HEK293 (cell line): ENCODE measurements around the gene MID2.
"Not testable (repeated sequence)": the region's sequence is repeated elsewhere in the genome, so short reads cannot be mapped to it uniquely, and the experiment has no call there.

ENCODE experiments used
- CTCF ChIA-PET: fragments of 350-600 bp; formaldehyde crosslinking; extraction: SDS; loops from one replicate; lab custom pipeline; 2021; ENCODE audit warnings: antibody characterized with exemption; lab: Yijun Ruan, JAX
- POLR2A ChIA-PET: fragments of 300-600 bp; formaldehyde crosslinking; extraction: SDS; loops from one replicate; lab custom pipeline; 2020; ENCODE audit warnings: antibody characterized with exemption, inconsistent platforms; lab: Yijun Ruan, JAX
- H3K27ac ChIP-seq: fragments of 200-500 bp; sonication (Bioruptor generic); 2 replicates; pipeline ENCODE4 v1.5.1; 2014; ENCODE audit warnings: low read depth, low read length, control low read depth, inconsistent platforms; ENCODE audit errors: extremely low read depth
- H3K36me3 ChIP-seq, 2 experiments: fragments of 200-500 bp in 1 of 2; sonication (Bioruptor generic) in 1 of 2; 1 replicate in 1 of 2; 2 replicates in 1 of 2; pipeline ENCODE4 v1.5.1; 2014 to 2017; ENCODE audit warnings: inconsistent platforms in 2 of 2, low read length in 2 of 2; ENCODE audit not compliant: control insufficient read depth in 2 of 2, insufficient read depth in 1 of 2
- H3K4me1 ChIP-seq: fragments of 200-500 bp; sonication (Bioruptor generic); 2 replicates; pipeline ENCODE4 v1.5.1; 2014; ENCODE audit warnings: mild to moderate bottlenecking, low read length, inconsistent platforms; ENCODE audit not compliant: control insufficient read depth, insufficient read depth
- H3K4me3 ChIP-seq: 2 replicates; pipeline ENCODE4 v1.5.1; 2011; ENCODE audit warnings: low read depth, mild to moderate bottlenecking, control low read depth, low read length, moderate library complexity
- H3K9me3 ChIP-seq: fragments of 200-500 bp; sonication (Bioruptor generic); 2 replicates; pipeline ENCODE4 v1.5.1; 2014; ENCODE audit warnings: low read depth, low read length, inconsistent platforms; ENCODE audit not compliant: control insufficient read depth, insufficient read depth
- ZBTB1 ChIP-seq: fragments of 450-650 bp; formaldehyde crosslinking; IDR thresholded peaks from 2 replicates; pipeline ENCODE4 v1.5.1; 2016; ENCODE audit warnings: missing biosample characterization, missing genetic modification characterization
- ZBTB7A ChIP-seq: fragments of 450-650 bp; formaldehyde crosslinking; IDR thresholded peaks from 2 replicates; pipeline ENCODE4 v1.5.1; 2016; ENCODE audit warnings: low read depth, missing biosample characterization, missing genetic modification characterization
- ZFP69B ChIP-seq: fragments of 450-650 bp; formaldehyde crosslinking; IDR thresholded peaks from 2 replicates; pipeline ENCODE4 v1.5.1; 2016; ENCODE audit warnings: missing biosample characterization, missing genetic modification characterization
- ZNF174 ChIP-seq: fragments of 450-650 bp; formaldehyde crosslinking; IDR thresholded peaks from 2 replicates; pipeline ENCODE4 v1.5.0; 2017; ENCODE audit warnings: missing biosample characterization, mild to moderate bottlenecking, missing genetic modification characterization
- ZNF175 ChIP-seq: fragments of 450-650 bp; formaldehyde crosslinking; IDR thresholded peaks from 2 replicates; pipeline ENCODE4 v1.5.1; 2016; ENCODE audit warnings: missing biosample characterization, missing genetic modification characterization
- ZNF2 ChIP-seq: fragments of 450-650 bp; formaldehyde crosslinking; IDR thresholded peaks from 2 replicates; pipeline ENCODE4 v1.5.1; 2016; ENCODE audit warnings: missing biosample characterization, missing genetic modification characterization
- ZNF473 ChIP-seq: fragments of 450-650 bp; formaldehyde crosslinking; IDR thresholded peaks from 2 replicates; pipeline ENCODE4 v1.5.1; 2017; ENCODE audit warnings: missing biosample characterization, missing genetic modification characterization
- ZNF521 ChIP-seq: fragments of 450-650 bp; formaldehyde crosslinking; IDR thresholded peaks from 2 replicates; pipeline ENCODE4 v1.5.1; 2017; ENCODE audit warnings: missing biosample characterization, mild to moderate bottlenecking, missing genetic modification characterization
- ZNF548 ChIP-seq: fragments of 450-650 bp; formaldehyde crosslinking; IDR thresholded peaks from 2 replicates; pipeline ENCODE4 v1.5.1; 2016; ENCODE audit warnings: missing biosample characterization, missing genetic modification characterization
- ZNF561 ChIP-seq: fragments of 450-650 bp; IDR thresholded peaks from 2 replicates; pipeline ENCODE4 v1.5.1; 2018; ENCODE audit warnings: missing biosample characterization, missing genetic modification characterization, borderline replicate concordance
- ZNF623 ChIP-seq: fragments of 450-650 bp; formaldehyde crosslinking; IDR thresholded peaks from 2 replicates; pipeline ENCODE4 v1.5.1; 2016; ENCODE audit warnings: missing biosample characterization, missing genetic modification characterization
- ZNF658 ChIP-seq: fragments of 450-650 bp; formaldehyde crosslinking; IDR thresholded peaks from 2 replicates; pipeline ENCODE4; 2016; ENCODE audit warnings: missing biosample characterization, missing genetic modification characterization
- ZNF664 ChIP-seq: fragments of 450-650 bp; formaldehyde crosslinking; IDR thresholded peaks from 2 replicates; pipeline ENCODE4 v1.5.1; 2016; ENCODE audit warnings: missing biosample characterization, missing genetic modification characterization
- ZXDB ChIP-seq: fragments of 450-650 bp; formaldehyde crosslinking; IDR thresholded peaks from 2 replicates; pipeline ENCODE4 v1.5.1; 2016; ENCODE audit warnings: missing biosample characterization, missing genetic modification characterization
- TF ChIP-seq, protein P1 (sequence below): fragments of 450-650 bp; formaldehyde crosslinking; IDR thresholded peaks from 2 replicates; pipeline ENCODE4 v1.5.1; 2016; ENCODE audit warnings: missing biosample characterization, missing genetic modification characterization
- TF ChIP-seq, protein P2 (sequence below): fragments of 450-650 bp; formaldehyde crosslinking; IDR thresholded peaks from 2 replicates; pipeline ENCODE4 v1.5.1; 2016; ENCODE audit warnings: missing biosample characterization, missing genetic modification characterization, low read depth
- TF ChIP-seq, protein P3 (sequence below): fragments of 450-650 bp; formaldehyde crosslinking; IDR thresholded peaks from 2 replicates; pipeline ENCODE4 v1.5.1; 2016; ENCODE audit warnings: missing biosample characterization, missing genetic modification characterization
- TF ChIP-seq, protein P4 (sequence below): fragments of 450-650 bp; formaldehyde crosslinking; IDR thresholded peaks from 2 replicates; pipeline ENCODE4 v1.5.1; 2016; ENCODE audit warnings: missing biosample characterization, missing genetic modification characterization
- TF ChIP-seq, protein P5 (sequence below): fragments of 450-650 bp; formaldehyde crosslinking; IDR thresholded peaks from 2 replicates; pipeline ENCODE4 v1.5.1; 2016; ENCODE audit warnings: missing biosample characterization, missing genetic modification characterization
- TF ChIP-seq, protein P6 (sequence below): fragments of 450-650 bp; formaldehyde crosslinking; IDR thresholded peaks from 2 replicates; pipeline ENCODE4 v1.5.1; 2016; ENCODE audit warnings: missing biosample characterization, missing genetic modification characterization
- TF ChIP-seq, protein P7 (sequence below): fragments of 450-650 bp; formaldehyde crosslinking; IDR thresholded peaks from 2 replicates; pipeline ENCODE4 v1.5.1; 2017; ENCODE audit warnings: missing biosample characterization, missing genetic modification characterization

MID2 gene

DNA sequence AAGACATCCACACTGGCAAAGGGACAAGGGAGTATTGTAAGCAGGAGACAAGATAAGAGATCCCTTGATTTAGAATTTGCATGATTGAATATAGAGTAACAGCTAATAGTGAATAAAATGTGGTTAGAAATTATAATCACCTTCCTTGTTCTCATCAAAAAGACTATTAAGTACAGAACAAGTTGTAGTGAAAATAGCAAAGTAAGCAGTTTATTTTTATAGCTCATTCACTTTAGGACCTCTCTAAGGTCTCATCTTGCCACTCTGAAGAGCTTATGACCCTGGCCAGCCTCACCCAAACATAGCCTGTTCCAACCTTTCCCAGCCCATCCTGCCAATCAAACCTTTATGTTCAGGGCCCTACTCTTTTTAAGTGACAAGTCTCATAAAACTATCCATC, 30.6 kb downstream of the MID2 start:
- CTCF ChIA-PET = no interaction called here
- TF ChIP-seq ZNF521 (tag by site-specific recombination) (no peak), ZNF2 (tag by site-specific recombination) (no peak), ZNF664 (tag by site-specific recombination) (no peak), ZFP69B (tag by site-specific recombination) (no peak), ZNF174 (tag by site-specific recombination) (no peak), ZNF623 (tag by site-specific recombination) (no peak)
- TF ChIP-seq, protein P1, sequence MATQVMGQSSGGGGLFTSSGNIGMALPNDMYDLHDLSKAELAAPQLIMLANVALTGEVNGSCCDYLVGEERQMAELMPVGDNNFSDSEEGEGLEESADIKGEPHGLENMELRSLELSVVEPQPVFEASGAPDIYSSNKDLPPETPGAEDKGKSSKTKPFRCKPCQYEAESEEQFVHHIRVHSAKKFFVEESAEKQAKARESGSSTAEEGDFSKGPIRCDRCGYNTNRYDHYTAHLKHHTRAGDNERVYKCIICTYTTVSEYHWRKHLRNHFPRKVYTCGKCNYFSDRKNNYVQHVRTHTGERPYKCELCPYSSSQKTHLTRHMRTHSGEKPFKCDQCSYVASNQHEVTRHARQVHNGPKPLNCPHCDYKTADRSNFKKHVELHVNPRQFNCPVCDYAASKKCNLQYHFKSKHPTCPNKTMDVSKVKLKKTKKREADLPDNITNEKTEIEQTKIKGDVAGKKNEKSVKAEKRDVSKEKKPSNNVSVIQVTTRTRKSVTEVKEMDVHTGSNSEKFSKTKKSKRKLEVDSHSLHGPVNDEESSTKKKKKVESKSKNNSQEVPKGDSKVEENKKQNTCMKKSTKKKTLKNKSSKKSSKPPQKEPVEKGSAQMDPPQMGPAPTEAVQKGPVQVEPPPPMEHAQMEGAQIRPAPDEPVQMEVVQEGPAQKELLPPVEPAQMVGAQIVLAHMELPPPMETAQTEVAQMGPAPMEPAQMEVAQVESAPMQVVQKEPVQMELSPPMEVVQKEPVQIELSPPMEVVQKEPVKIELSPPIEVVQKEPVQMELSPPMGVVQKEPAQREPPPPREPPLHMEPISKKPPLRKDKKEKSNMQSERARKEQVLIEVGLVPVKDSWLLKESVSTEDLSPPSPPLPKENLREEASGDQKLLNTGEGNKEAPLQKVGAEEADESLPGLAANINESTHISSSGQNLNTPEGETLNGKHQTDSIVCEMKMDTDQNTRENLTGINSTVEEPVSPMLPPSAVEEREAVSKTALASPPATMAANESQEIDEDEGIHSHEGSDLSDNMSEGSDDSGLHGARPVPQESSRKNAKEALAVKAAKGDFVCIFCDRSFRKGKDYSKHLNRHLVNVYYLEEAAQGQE (tag by site-specific recombination) = no peak
- H3K36me3 ChIP-seq = peaks cover 0 to 12% of the 10 kb centered on the region in 2 experiments; a peak in 2 of 3 replicates
- POLR2A ChIA-PET = no interaction called here
- H3K4me1 ChIP-seq = peaks cover 3% of the 10 kb centered on the region; the same call in 1 of the 2 replicates
- no peak overlapping the region for H3K4me3 ChIP-seq
- H3K27ac ChIP-seq = no peak overlapping the region
- no peaks in the 10 kb centered on the region for H3K9me3 ChIP-seq

DNA sequence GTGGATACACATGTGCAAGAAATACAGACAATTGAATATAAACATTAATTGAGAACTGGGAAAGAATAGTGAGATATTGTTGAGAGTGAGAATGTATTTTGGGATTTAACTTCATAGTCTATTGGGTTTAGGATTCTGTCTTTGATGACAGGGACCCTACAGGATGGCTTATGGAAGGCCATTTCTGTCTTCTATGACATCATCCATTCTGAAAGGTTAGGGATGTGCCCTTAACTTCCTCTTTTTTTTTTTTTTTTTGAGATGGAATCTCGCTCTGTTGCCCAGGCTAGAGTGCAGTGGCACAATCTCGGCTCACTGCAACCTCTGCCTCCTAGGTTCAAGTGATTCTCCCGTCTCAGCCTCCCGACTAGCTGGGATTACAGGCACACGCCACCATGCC, 31.4 kb downstream of the MID2 start:
- CTCF ChIA-PET, H3K4me3 ChIP-seq, H3K4me1 ChIP-seq, H3K27ac ChIP-seq, H3K9me3 ChIP-seq, POLR2A ChIA-PET: not testable (repeated sequence)
- TF ChIP-seq, protein P2, sequence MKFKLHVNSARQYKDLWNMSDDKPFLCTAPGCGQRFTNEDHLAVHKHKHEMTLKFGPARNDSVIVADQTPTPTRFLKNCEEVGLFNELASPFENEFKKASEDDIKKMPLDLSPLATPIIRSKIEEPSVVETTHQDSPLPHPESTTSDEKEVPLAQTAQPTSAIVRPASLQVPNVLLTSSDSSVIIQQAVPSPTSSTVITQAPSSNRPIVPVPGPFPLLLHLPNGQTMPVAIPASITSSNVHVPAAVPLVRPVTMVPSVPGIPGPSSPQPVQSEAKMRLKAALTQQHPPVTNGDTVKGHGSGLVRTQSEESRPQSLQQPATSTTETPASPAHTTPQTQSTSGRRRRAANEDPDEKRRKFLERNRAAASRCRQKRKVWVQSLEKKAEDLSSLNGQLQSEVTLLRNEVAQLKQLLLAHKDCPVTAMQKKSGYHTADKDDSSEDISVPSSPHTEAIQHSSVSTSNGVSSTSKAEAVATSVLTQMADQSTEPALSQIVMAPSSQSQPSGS = peak; percentile 84
- H3K36me3 ChIP-seq = peaks cover 0 to 16% of the 10 kb centered on the region in 2 experiments; a peak in 2 of 3 replicates

DNA sequence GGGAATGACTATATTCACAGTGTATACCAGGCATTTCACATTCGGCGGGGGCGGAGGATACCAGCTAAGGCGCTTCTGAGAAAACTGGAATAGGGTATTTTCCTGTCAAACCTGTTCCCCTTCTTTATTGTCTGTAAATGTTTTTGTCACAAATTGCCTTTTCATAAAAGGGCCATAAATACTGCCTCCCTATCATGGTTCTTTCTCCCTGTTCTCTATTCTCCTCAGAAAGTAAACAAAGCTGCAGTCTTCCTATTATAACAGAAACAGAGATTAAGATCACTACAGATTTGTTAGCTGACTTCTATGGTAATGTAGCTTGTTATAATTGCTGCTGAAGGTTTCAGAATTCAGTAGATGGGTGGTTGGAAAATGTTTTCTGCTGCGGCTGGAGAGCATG, 32.2 kb downstream of the MID2 start:
- H3K9me3 ChIP-seq = no peaks in the 10 kb centered on the region
- POLR2A ChIA-PET = no interaction called here
- no peak overlapping the region for H3K27ac ChIP-seq
- H3K36me3 ChIP-seq = peaks cover 0 to 16% of the 10 kb centered on the region in 2 experiments; a peak in 2 of 3 replicates
- peaks cover 3% of the 10 kb centered on the region; the same call in 1 of the 2 replicates for H3K4me1 ChIP-seq
- no peak overlapping the region for H3K4me3 ChIP-seq
- CTCF ChIA-PET = no interaction called here
- no peak for TF ChIP-seq ZNF473 (tag by site-specific recombination)
- no peak for TF ChIP-seq ZBTB7A (tag by site-specific recombination)
- no peak for TF ChIP-seq ZNF658 (tag by site-specific recombination)
- no peak for TF ChIP-seq ZNF548 (tag by site-specific recombination)
- TF ChIP-seq, protein P3, sequence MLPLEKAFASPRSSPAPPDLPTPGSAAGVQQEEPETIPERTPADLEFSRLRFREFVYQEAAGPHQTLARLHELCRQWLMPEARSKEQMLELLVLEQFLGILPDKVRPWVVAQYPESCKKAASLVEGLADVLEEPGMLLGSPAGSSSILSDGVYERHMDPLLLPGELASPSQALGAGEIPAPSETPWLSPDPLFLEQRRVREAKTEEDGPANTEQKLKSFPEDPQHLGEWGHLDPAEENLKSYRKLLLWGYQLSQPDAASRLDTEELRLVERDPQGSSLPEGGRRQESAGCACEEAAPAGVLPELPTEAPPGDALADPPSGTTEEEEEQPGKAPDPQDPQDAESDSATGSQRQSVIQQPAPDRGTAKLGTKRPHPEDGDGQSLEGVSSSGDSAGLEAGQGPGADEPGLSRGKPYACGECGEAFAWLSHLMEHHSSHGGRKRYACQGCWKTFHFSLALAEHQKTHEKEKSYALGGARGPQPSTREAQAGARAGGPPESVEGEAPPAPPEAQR (tag by site-specific recombination) = no peak
- TF ChIP-seq ZXDB (tag by site-specific recombination) = no peak
- TF ChIP-seq, protein P4, sequence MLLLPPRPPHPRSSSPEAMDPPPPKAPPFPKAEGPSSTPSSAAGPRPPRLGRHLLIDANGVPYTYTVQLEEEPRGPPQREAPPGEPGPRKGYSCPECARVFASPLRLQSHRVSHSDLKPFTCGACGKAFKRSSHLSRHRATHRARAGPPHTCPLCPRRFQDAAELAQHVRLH (tag by site-specific recombination) = no peak
- TF ChIP-seq, protein P5, sequence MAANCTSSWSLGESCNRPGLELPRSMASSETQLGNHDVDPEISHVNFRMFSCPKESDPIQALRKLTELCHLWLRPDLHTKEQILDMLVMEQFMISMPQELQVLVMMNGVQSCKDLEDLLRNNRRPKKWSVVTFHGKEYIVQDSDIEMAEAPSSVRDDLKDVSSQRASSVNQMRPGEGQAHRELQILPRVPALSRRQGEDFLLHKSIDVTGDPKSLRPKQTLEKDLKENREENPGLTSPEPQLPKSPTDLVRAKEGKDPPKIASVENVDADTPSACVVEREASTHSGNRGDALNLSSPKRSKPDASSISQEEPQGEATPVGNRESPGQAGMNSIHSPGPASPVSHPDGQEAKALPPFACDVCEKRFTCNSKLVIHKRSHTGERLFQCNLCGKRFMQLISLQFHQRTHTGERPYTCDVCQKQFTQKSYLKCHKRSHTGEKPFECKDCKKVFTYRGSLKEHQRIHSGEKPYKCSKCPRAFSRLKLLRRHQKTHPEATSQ (tag by site-specific recombination) = no peak
- TF ChIP-seq ZNF561 = no peak
- TF ChIP-seq ZBTB1 (tag by site-specific recombination) = no peak
- TF ChIP-seq ZNF175 (tag by site-specific recombination) = no peak
- TF ChIP-seq, protein P6, sequence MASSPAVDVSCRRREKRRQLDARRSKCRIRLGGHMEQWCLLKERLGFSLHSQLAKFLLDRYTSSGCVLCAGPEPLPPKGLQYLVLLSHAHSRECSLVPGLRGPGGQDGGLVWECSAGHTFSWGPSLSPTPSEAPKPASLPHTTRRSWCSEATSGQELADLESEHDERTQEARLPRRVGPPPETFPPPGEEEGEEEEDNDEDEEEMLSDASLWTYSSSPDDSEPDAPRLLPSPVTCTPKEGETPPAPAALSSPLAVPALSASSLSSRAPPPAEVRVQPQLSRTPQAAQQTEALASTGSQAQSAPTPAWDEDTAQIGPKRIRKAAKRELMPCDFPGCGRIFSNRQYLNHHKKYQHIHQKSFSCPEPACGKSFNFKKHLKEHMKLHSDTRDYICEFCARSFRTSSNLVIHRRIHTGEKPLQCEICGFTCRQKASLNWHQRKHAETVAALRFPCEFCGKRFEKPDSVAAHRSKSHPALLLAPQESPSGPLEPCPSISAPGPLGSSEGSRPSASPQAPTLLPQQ (tag by site-specific recombination) = no peak
- TF ChIP-seq, protein P7, sequence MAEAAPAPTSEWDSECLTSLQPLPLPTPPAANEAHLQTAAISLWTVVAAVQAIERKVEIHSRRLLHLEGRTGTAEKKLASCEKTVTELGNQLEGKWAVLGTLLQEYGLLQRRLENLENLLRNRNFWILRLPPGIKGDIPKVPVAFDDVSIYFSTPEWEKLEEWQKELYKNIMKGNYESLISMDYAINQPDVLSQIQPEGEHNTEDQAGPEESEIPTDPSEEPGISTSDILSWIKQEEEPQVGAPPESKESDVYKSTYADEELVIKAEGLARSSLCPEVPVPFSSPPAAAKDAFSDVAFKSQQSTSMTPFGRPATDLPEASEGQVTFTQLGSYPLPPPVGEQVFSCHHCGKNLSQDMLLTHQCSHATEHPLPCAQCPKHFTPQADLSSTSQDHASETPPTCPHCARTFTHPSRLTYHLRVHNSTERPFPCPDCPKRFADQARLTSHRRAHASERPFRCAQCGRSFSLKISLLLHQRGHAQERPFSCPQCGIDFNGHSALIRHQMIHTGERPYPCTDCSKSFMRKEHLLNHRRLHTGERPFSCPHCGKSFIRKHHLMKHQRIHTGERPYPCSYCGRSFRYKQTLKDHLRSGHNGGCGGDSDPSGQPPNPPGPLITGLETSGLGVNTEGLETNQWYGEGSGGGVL (tag by site-specific recombination) = no peak
